HEK293T (cell line): ENCODE data around the gene MRAS.

ENCODE experiments used
- BHLHE40 ChIP-seq: fragments of 450-650 bp; IDR thresholded peaks from 2 replicates; pipeline ENCODE4 v1.6.1; 2016; ENCODE audit warnings: mild to moderate bottlenecking, moderate library complexity, borderline replicate concordance
- ELF4 ChIP-seq: fragments of 450-650 bp; IDR thresholded peaks from 2 replicates; pipeline ENCODE4 v1.6.1; 2017; ENCODE audit warnings: antibody characterized with exemption
- FOXA1 ChIP-seq: fragments of 450-650 bp; IDR thresholded peaks from 2 replicates; pipeline ENCODE4 v1.6.1; 2016; ENCODE audit warnings: mild to moderate bottlenecking
- FOXM1 ChIP-seq: fragments of 450-650 bp; IDR thresholded peaks from 2 replicates; pipeline ENCODE4 v1.6.1; 2017; ENCODE audit warnings: mild to moderate bottlenecking, borderline replicate concordance
- LEF1 ChIP-seq: fragments of 450-650 bp; IDR thresholded peaks from 2 replicates; pipeline ENCODE4 v1.6.1; 2017; ENCODE audit warnings: mild to moderate bottlenecking, borderline replicate concordance
- NFRKB ChIP-seq: fragments of 450-650 bp; IDR thresholded peaks from 2 replicates; pipeline ENCODE4 v1.6.1; 2016; ENCODE audit warnings: mild to moderate bottlenecking, moderate library complexity
- SP1 ChIP-seq: fragments of 450-650 bp; IDR thresholded peaks from 2 replicates; pipeline ENCODE4 v1.6.1; 2017

GRCh38 chr3:138364356-138365252 lies 16.2 kb downstream of the MRAS start:
- TF ChIP-seq BHLHE40 (no peak), SP1 (no peak), FOXA1 (no peak), LEF1 (no peak), ELF4 (no peak), FOXM1 (no peak), NFRKB (no peak)
